A549 treated with Hydrocortisone at 1 μM for 4 hours (cell line): Measurements from ENCODE around the gene OR6Q1. TPM values are rescaled to one million over a fixed set of nuclear protein-coding genes. Genes with fewer than 3 reads are reported as not detected.

Source experiments
- total RNA-seq: library from RNA; stranded (reverse); fragments of 200-300 nt; extraction: Qiagen RNA extraction; gene quantifications from 5 replicates; pipeline ENCODE4 v1.2.3, GENCODE V29; 2022

The OR6Q1 gene
- not detected in 5 replicates for total RNA-seq

GRCh38 chr11:58030653-58031052, at the start of gene OR6Q1:
TSS of gene OR6Q1 (plus strand) at chr11:58030953. CDS start at chr11:58030953, 0 bp downstream.

GRCh38 chr11:58023435-58023931, 7.3 kb upstream of the OR6Q1 start, which contains the start of gene OR9Q1:
TSS of gene OR9Q1 (plus strand) at chr11:58023881. CDS start at chr11:58179445, 155,564 bp downstream.

Other genes with a start within 250 kb of the OR6Q1 start
- gene OR9Q1, start 7.1 kb upstream of the OR6Q1 start, total RNA-seq: not detected in 5 replicates
- not detected in 5 replicates for gene OR9I1, start 94.6 kb downstream of the OR6Q1 start, total RNA-seq
- not detected in 5 replicates for gene OR9Q2, start 158.1 kb downstream of the OR6Q1 start, total RNA-seq
- not detected in 5 replicates for gene OR1S2, start 173.2 kb downstream of the OR6Q1 start, total RNA-seq
- not detected in 5 replicates for gene OR1S1, start 181.8 kb downstream of the OR6Q1 start, total RNA-seq
- not detected in 5 replicates for gene OR10Q1, start 198.0 kb downstream of the OR6Q1 start, total RNA-seq
- gene OR10W1, start 237.3 kb downstream of the OR6Q1 start, total RNA-seq: not detected in 5 replicates